ENCODE data around the gene NFE2L1. TPM values are rescaled to one million over a fixed set of nuclear protein-coding genes. Genes with fewer than 3 reads are reported as not detected.

The NFE2L1 gene
- total RNA-seq, 1 experiment from 2014 or later, result 161 TPM

DNA sequence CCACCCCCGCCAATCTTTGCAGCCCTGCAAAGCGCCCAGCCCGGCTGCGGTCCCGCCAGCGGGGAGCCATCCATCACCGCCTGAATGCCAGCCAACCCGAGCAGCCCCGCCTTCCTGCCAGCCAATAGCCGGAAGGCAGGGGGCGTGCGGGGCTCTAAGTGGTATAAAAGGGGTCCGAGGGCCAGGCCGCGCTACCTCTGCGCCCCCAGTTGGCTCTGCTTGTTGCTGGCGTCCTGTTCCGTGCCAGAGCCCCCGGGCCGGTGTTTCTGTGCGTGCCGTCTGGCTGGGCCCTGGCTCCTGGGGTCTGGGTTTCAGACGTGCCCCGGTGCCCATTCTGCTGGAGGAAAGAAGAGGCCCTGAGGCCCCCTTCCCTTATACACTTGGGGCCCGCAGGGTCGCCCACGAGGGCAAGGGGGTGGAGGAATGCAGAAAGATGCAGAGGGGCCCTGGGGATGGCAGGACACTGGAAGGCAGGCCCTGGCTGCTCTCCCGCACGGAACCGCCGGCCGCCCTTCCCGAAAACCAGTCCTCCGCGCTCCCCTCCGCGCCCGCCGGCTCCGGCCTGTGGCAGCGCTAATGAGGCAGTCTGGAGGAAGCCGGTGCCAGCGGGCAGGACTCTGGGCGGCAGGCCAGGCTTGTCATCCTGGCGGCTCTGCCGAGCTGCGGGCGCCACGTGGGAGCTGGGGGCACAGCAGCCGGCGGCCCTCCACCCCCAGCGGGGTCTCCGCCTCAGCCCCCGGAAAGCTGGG lies 24.6 kb upstream of the NFE2L1 start:
- H3K4ac ChIP-seq (ENCODE audit: low read depth, low read length), result no peak overlapping the region
- H3K4me2 ChIP-seq (ENCODE audit: insufficient read depth, insufficient read length, low read length), result peak overlapping the region; percentile 80
- no peak overlapping the region for H2AFZ ChIP-seq (ENCODE audit: low read length)
- no peak overlapping the region for H4K5ac ChIP-seq (ENCODE audit: insufficient read length, low read depth, low read length)
- no peaks in the 10 kb centered on the region for H4K20me1 ChIP-seq (ENCODE audit: control insufficient read depth, insufficient read depth, insufficient read length)
- H3K9me3 Mint-ChIP-seq, result no peaks in the 10 kb centered on the region; a peak in 1 of 5 replicates
- no peak overlapping the region for H4K91ac ChIP-seq (ENCODE audit: insufficient read length, low read depth, low read length)
- no peaks in the 10 kb centered on the region for H3K4me1 ChIP-seq (ENCODE audit: insufficient read depth, low read length)
- WGBS (ENCODE audit: extremely low coverage, insufficient read length, low lambda C conversion rate), result no CpG with 5 or more reads among the region's 54 CpGs
- peak overlapping the region; percentile 69 to 84 for H3K4me3 Mint-ChIP-seq
- H3K4me1 Mint-ChIP-seq, result peaks cover 28 to 32% of the 10 kb centered on the region in 2 experiments
- H3K79me2 ChIP-seq (ENCODE audit: insufficient read depth, low read length), result no peaks in the 10 kb centered on the region
- peaks cover 38% of the 10 kb centered on the region for H3K27me3 Mint-ChIP-seq (ENCODE audit: low read depth)
- no peak overlapping the region for H2BK20ac ChIP-seq (ENCODE audit: low read depth, low read length, poor library complexity, severe bottlenecking)
- no peak overlapping the region for H3K23ac ChIP-seq (ENCODE audit: insufficient read length, low read depth, low read length)
- H2BK12ac ChIP-seq (ENCODE audit: insufficient read length, low read depth, low read length), result no peak overlapping the region
- H3K23me2 ChIP-seq (ENCODE audit: insufficient read length, low read depth, low read length, poor library complexity, severe bottlenecking), result peaks cover 19% of the 10 kb centered on the region
- H2AK5ac ChIP-seq (ENCODE audit: insufficient read length, low read length), result no peak overlapping the region
- no peaks in the 10 kb centered on the region for H3K79me1 ChIP-seq (ENCODE audit: insufficient read depth, low read depth, low read length, poor library complexity, severe bottlenecking)
- H3K14ac ChIP-seq (ENCODE audit: insufficient read depth, low read length), result no peak overlapping the region
- TF ChIP-seq, protein P1, sequence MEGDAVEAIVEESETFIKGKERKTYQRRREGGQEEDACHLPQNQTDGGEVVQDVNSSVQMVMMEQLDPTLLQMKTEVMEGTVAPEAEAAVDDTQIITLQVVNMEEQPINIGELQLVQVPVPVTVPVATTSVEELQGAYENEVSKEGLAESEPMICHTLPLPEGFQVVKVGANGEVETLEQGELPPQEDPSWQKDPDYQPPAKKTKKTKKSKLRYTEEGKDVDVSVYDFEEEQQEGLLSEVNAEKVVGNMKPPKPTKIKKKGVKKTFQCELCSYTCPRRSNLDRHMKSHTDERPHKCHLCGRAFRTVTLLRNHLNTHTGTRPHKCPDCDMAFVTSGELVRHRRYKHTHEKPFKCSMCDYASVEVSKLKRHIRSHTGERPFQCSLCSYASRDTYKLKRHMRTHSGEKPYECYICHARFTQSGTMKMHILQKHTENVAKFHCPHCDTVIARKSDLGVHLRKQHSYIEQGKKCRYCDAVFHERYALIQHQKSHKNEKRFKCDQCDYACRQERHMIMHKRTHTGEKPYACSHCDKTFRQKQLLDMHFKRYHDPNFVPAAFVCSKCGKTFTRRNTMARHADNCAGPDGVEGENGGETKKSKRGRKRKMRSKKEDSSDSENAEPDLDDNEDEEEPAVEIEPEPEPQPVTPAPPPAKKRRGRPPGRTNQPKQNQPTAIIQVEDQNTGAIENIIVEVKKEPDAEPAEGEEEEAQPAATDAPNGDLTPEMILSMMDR (conservative IDR thresholded peaks at IDR 0.05), result peak; percentile 14; the same call in 2 of the 3 replicates
- H3K27ac ChIP-seq (ENCODE audit: insufficient read length, low read depth, low read length), result no peak overlapping the region
- H4K8ac ChIP-seq (replicated peaks; ENCODE audit: insufficient read length, low read depth, low read length), result no peak overlapping the region
- no peak overlapping the region for H3K18ac ChIP-seq (ENCODE audit: insufficient read length, low read depth, low read length)
- no peaks in the 10 kb centered on the region for H3K9me3 ChIP-seq (ENCODE audit: control insufficient read depth, low read depth, low read length)
- H2BK120ac ChIP-seq (ENCODE audit: low read depth, low read length, poor library complexity, severe bottlenecking), result no peak overlapping the region
- H3K36me3 Mint-ChIP-seq (ENCODE audit: insufficient read depth in 1 of 3, low read depth in 3 of 3), result no peaks in the 10 kb centered on the region
- H3T11ph ChIP-seq (ENCODE audit: low read length), result no peak overlapping the region
- no peak overlapping the region for H3K56ac ChIP-seq (ENCODE audit: insufficient read length, low read depth, low read length)
- H3K9ac ChIP-seq (ENCODE audit: extremely low read depth, insufficient read length, low read length), result no peak overlapping the region
- no peak overlapping the region for H3K27ac Mint-ChIP-seq
- no peak overlapping the region for H2BK15ac ChIP-seq (ENCODE audit: low read depth, low read length)
- DNase-seq, result peak; percentile 98
- no peak overlapping the region for H2BK5ac ChIP-seq (ENCODE audit: insufficient read length, low read length)
- H3K27me3 ChIP-seq (ENCODE audit: insufficient read depth, low read length), result peaks cover 2% of the 10 kb centered on the region; the same call in 1 of the 2 replicates

Measured in H9 (cell line).